HG02970 (cell line): ENCODE data around the gene RET.

Source experiments
- ATAC-seq: cut with Tn5 transposase; IDR thresholded peaks from one replicate; pipeline ENCODE4 v1.9.1; 2021; ENCODE audit warnings: mild to moderate bottlenecking, moderate library complexity, moderate number of reproducible peaks; ENCODE audit not compliant: unreplicated experiment, low FRiP score

RET gene

DNA sequence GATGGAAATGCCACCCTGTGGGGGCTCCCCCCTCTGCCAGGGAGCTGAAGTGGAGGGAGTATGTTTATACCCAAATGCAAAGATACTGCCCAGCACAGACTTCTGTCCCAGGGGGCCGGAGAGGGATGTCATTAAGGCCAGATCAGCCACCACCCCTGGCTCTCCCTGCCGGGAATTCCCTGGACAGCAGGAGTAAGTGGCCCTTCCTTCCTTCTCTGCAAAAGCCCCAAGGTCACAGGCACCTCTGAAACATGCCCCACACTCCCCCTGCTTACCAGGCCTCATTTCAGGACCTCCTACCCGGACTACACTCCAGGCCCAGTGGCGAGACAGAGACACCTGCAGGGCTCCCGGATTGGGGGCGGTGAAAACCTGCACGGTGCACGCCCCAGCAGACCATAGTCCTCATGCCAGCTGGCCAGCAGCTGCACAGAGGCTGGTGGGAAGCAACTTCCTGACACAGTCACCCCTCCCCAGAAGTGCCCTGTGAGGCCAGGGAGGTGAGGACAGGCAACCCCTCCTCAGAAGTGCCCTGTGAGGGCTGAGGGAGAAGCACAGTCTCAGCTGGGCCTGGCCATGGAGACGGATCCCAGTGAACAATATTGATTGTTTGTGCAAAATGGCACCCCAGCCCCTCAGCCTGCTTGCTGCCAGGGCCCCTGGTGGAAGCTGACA is 33.0 kb upstream of the RET start:
- no peak for ATAC-seq

DNA sequence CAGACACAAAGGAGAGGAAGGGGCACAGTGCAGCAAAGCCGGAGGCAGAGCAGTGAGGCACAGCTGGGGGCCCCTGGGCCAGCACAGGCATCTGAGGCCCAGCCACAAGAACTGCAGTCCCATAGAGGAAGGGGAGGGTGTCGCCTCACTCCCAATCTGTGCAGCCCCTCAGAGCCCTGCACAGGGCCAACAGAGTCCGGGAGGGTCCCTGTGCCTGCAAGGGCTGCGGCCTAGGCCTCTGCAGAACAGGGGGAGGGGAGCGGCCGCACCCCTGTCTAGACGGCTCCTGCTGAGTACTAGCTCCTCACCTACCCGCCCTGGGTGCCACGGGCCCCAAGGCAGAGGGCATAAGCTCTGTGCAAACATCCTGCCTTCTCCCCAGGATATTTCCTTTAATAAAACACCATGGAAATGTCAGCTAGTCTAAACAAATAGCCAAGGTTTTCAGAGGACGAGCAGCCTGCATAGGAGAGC is 32.4 kb upstream of the RET start:
- no peak for ATAC-seq

DNA sequence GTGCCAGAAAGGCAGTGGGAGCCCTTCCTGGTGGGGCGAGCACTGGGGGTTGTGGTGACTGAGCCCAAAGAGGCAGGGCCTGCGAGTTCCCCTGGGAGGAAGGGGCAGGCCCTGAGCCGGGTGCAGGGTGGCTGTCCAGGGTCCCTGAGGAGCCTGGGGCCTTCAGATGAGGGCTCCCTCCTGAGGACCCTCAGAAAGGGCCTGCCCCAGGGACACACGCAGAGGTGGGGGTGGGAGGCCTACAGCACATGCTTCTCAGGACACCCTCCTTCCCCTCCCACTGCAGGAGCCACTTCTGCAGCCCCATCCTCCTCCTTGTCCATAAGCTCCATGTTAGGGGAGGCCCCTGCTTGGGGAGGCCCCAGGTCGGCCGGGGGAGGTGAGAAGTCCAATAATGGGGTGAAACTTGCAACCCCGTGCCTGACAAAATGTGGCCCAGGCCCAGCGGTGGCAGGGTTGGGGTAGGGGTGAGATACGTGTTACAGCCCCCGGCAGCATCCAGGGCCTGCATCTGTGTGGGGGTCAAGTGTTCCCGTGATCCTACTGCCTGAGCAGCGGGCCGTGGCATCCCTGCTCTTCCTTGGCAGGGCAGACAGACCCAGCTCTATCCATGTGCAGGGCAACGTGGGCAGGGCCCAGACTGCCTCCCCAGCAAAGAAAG is 31.8 kb upstream of the RET start:
- ATAC-seq: no peak

DNA sequence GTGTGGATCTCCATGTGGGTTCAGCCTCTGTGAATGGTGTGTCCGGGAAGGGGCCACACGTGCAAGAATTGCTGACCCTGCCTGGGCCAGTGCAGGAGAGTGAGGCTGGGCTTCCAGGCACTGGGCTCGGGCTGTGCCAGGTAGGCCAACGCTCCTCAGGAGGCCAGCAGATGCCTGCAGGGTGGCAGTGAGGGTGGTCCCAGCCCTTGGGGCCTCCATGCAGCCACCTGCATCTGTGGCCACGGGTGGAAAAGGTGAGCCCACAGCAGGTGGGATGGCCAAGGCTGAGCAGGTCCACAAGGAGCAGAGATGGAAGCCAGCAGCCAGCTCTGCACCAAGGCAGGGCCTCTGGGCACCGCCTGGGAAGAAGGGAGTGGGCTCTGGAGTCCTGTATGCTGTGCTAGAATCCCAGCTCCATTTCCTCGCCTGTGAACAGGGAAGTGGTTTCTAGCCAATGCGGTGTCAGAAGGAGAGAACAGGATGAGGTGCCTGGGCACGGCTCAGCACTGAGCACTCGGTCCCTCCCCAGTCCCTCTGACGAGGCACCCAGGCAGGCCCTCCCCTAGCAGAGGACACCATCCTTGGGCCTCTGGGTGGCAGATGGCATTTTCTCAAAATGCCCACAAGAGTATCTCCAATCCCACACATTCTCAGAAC is 31.1 kb upstream of the RET start:
- ATAC-seq: no peak

DNA sequence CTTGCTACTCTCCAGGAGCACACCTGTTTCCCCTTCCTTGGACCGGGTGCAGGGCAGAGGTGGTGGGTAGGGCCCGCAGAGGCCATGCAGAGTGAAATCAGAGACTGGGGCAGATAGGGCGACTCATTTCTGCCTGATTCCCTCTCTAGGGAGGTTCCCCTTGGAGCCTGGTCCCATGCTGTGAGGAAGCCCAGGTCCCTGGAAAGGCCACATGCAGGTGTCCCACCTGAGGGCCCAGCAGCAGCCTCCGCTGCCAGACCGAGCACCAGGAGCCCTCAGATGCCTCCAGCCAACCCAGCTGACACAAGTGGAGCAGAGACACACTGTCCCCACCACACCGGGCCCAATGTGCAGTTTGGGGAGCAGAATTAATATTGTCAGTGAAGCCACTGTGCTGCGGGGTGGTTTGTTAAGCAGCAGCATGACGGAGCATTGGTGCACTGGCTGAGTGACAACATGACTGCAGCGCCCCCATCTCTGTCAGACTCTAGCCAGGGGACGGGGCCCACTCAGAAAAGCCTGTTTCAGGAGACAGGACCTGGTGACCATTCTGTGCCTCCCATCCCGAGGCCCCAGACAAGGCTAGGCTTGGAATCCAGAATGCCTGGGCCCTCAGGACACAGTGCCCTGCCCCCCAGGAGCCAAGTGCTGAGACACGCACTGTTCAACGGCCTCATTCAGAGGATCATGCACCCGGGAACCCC is 30.4 kb upstream of the RET start:
- ATAC-seq: no peak

DNA sequence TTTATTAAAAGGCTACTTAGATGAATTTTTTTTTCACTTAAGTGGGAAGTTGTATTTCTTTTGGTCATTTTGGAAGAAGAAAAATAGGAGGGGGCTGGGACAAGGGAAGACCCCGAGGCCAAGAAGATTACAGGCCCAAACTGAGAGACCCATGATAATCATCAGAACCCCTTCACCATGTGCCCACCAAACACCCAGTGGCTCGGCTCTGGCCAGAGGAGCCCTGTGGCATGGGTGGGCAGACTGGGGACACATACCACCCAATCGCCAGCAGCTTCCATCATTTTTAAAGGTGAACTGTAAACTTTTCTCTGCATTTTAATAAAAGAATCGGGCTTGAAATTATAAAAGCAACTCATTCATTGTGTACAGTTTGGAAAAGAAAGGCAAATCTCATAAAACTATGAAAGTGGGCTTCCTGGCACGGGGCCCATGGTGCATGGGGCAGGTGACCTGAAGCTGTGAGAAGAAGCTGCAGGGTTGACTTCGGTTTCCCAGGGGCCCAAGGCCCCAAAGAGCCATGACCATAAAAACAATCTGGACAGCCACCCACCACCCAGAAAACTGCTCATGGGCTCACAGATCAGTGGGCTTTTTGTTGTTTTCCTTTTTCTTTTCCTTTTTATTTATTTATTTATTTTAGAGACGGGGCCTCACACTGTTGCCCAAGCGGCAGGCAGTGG is 29.4 kb upstream of the RET start:
- no peak for ATAC-seq

DNA sequence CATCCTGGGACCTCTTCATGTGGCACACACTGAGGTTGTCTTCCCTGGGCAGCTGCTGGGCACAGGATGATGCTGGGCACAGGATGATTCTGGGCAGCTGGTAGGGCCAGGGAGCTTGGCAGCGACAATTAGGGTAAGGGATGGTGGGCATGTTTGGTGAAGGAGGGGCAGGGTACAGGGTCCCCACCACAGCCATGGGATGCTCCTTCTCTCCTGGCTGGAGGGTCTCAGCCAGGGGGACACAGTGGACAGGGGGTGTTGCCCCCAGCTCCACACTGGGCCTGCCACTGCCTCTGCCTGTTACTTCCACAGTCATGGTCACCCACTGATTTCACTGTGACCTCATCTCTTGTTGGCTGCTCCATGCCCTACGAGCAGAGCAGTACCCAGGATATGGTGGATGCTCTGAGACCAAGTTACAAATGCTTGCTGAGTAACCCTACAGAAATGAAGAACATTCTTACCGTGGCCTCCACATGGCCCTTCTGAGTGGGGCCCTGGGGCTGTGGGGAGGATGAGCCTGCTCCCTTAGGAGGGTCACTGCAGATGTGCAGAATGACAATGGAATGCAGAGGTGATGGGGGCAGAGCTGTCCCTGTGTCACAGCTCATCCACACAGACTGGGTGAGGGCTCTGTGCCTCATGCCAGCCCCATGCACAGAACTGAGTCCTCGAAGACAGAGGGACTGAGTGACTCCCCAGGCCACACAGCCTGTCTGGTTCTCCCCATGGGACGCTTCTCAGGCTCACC is 28.4 kb upstream of the RET start:
- no peak for ATAC-seq

DNA sequence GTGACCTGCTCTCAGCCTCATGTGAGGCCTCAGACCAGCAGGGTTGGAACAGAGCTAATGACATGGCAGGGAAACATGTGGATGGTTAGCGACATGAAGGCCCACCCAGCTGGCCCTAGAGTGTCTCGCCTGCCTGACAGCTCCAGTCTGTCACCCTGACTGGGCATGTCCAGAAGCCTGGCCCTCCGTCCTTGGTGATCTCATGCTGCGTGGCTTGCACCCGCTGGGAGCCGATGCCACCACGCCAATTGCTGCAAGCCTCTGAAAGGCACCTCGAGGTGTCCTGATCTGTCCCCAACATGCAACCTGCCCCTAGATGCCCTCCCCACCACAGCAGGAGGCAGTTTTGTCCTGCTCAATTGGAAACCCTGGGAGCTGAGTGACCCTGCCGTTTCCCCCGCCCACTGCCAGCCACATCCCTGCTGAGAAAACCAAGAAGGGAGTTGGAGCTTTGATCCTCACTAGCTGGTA is 27.8 kb upstream of the RET start:
- ATAC-seq: no peak

DNA sequence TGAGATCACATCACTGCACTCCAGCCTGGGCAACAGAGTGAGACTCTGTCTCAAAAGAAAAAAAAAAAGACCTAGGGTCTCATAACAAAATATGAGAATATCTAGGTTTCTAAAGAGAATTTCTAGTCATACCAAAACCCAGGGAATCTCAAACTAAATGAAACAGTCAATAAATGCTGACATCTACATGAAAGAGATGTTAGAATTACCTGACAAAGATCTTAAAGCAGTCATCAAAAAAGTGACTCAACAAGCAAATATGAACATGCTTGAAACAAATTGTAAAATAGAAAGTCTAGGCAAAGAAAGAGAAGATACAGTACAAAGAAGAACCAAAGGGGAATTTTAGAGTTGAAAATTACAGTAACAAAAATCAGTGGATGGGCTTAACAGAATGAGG is 26.9 kb upstream of the RET start:
- no peak for ATAC-seq

DNA sequence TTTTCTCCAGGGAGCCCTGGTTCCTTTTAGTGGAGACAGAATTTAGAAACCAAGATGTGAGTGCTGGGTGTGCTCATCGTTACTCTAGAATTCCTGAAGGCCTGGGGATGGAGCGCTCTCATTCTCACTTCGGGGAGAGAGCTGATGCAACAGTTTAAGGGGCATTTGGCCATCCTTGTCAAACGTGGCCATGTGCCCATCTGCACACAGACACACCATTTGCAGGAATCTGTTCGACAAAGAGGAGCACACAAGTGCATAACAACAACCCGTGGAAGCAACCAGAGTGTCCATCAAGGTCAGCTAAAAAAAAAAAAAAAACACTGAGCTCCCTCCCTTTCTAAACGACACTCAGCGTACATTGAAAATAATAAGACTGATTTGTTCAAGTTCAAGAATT is 23.0 kb upstream of the RET start:
- ATAC-seq: no peak

DNA sequence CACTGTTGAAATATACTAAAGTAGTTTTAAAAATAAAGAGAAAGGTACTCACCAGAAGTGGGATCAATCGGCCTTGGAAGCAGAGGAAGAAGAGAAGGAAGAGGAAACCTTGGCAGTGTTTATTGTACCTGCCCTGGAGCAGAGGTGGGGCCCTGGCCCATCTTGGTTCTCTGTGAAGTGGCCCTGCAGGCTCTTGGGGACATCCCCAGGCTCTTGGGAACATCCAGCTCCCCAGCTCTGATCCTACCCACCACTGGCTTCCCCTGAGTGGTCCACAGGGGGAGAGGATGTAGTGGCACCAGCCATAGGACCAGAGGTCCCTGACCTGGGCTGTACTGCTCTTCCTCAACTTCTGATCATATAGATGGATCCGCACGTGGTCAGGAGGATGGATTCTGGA is 22.3 kb upstream of the RET start:
- no peak for ATAC-seq

DNA sequence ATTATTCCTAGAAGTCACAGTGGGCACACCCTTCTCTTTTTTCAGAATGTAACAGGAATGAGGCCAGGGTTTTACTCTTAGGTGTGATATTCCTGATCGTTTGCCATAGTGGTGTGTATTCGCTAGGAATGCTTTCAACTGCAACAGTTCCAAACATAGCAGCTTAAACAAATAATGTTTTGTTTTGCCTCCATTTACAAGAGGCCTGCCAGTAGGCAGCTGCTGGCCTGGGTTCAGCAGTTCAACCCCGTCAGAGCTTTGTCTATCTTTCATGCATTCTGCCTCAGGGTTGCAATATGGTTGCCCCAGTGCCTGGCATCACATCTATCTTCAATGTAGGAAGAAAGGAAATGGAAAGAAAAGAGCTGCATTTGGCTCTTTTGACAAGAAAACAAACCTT is 21.7 kb upstream of the RET start:
- no peak for ATAC-seq

DNA sequence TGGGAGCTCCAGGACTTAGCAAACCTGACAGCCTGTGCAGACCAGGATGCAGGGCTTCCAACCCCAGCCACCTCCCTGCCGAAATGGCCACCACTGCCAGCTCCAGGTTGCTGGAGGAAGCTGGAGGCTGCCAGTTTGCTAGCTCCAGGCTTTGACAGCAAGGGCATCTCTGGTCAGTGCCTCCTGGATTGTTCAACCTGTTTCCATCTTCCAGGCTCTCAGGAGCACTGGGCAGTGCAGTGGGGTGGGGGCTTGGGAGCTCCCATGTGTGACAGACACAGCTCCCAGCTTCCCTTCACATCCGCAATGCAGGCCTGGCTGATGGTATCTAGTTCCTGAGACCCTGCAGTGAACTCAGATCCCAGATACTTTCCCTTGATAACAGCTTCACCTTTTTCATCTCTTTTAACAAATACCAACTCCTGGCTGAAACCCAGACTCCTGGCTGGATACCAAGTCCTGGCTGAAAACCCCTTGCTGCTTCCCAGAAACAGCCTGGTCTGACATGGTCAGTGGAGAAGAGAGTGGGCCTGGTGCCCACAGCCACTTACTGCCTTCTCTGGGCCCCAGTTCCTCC is 20.8 kb upstream of the RET start:
- ATAC-seq: no peak

DNA sequence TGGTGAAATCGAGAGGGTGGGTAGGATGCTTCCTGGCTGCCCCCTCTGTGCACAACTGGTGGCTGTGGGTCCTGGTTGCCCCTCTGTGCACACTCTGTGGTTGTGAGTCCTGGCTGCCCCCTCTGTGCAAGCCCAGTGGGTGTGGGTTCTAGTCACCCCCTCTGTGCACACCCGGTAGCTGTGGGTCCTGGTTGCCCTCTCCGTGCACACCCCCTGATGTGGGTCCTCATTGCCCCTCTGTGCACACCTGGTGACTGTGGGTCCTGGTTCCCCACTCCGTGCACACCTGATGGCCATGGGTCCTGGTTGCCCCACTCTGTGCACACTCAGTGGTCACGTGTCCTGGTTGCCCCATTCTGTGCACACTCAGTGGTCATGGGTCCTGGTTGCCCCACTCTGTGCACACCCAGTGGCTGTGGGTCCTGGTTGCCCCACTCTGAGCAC is 20.3 kb upstream of the RET start:
- ATAC-seq: no peak

DNA sequence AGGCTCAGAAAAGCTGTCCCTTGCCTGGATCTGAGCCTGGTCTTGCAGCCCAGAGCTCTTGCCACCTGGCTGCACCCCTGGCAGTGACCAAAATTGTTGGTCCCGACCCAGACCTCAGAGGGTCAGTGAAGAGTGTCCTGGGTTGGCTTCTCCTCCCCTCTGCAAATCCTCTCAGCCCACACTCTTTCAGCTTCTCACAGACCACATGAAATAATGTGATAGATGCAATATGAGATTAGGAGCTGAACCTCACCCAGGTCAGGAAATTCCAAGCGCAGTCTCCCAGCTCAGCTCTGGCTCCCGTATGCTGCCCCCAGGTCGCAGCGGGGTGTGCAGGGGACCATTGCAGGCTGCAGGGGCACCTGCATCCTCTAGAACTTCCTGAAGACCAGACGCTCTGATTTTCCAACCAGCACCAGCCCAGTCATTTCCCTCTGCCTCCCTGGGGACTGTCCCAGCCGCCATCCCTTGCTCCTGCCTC is 19.6 kb upstream of the RET start:
- ATAC-seq: no peak

DNA sequence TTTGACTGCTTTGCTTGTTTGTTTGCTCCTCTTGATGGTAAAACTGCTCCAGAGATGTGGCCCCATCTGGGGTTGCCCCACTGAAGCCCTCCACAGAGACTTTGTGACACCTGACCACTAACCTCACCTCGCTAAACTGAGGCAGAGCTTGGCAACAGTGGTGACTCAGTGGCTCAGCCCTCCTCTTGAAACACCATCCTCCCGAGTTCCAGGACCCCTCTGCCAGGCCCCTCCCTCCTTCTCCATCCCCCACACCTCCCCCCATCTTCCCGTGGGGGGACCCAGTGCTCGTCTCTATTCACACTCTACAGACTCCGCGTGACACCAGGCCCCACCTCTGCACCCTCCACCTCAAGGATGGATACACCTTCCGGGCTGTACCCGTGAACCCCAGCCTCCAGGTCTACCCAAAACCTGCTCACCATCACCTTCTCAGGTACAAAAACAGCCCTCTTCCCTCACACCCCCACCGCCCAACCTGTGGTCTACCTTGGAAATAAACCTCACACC is 19.0 kb upstream of the RET start:
- no peak for ATAC-seq

DNA sequence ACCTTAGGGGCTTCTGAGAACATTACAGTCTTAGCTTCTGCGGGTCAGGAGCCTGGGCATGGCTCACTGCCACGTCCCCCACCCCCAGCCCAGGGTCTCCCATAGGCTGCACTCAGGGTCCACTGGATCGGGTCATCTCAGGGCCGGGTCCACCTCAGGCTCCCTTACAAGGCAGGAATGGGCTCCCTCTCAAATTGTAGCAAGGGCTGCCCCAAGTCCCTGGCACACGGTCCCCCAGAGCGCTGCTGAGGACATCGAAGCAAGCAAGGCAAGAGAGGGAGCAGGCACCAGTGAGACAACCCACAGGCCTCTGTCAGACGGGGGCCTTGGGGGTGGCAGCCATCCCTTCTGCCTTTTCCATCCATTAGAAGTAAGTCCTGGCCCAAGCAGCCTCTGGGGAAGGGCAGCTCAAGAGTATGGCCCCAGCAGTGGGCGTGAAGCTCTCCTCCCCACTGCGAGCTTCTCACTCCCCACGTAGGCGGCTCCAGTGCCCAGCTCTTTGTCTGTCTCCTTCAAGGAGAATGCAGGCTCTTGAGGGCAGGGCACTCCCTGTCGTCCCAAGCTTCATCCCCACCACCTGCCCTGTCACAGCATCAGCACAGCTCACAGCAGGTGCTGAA is 18.0 kb upstream of the RET start:
- no peak for ATAC-seq

DNA sequence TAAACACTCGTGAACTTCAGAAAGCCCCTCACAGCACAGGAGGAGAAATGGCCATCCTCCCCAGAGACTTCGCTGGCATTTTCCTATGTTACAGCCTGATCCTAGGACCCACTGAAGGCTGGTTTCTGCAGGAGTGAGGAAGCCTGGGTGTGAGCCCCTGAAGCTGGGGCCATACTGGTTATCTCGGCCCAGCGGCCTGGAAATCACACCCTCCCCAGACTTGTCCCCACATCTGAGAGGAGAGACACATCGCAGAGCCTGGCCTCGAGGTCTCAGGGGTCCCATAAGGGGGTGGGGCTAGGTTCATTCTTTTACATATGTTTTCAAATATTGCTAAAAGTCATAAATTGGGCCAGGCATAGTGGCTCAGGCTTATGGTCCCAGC is 17.5 kb upstream of the RET start:
- ATAC-seq: no peak

DNA sequence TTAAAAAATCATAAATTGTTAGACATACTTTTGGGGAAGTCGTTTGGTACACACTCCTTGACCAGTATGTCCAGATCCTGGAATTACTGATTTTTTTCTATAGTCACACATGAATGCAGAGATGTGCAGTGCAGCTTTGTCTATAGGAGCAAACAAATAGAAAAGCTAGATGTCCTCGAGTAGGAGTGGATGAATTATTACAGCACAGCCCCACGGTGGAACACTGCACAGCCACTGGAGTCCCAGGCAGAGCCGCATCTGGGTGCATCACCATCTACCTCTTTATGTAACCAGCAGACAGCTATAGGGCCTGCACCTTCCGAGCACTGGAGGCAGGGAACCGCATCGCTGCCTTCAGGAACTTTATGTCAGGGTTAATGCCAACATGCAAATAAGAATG is 17.0 kb upstream of the RET start:
- ATAC-seq: no peak
